AML-193 (cell line): Measurements from ENCODE around the gene CACUL1.

Experiments used
- DNase-seq, 2 experiments: peaks; one replicate each; lab custom pipeline; 2025; lab: John Stamatoyannopoulos, UW

CACUL1 gene

DNA sequence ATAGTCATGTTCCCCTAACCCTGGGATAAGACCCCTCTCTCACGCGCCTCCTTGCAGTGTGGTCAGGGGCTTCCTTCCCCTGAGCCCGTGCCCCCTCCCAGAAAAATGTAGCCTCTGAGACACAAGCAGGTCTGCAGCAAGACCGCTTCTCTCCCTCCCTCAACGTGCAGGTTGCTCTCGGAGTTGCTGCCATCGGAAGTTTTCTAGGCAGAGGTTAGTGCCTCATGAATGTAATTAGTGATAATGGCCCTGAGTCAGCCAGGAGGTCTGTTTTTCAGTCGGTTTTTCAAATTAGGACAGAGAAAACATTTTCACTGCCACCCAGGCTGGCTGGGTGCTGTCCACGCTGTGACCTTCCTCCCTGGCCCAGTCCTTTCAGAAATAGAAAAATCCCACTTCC is 116.1 kb downstream of the CACUL1 start:
- DNase-seq, result no peak

GRCh38 chr10:118635674-118636402 is 118.9 kb downstream of the CACUL1 start:
- no peak for DNase-seq

GRCh38 chr10:118633786-118634185 is 121.0 kb downstream of the CACUL1 start:
- DNase-seq, result no peak

DNA sequence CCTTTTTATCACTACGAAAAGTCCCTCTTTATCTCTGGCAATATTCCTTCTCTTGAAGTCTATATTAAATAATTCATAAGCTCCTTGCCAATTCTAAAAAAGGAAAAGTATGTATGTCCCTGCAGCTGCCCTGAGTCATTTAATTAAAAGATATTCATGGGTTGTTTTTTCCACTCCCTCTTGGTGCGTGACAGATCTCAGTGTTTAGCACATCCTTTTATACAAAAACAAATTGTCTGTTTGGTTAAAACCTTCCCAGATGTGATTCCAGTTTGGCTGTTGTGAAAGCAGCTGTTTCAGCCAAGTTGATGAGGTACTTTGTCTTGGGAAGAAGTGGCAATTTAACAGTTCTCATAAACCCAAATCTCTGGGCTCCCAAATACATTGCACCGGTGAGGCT is 125.6 kb downstream of the CACUL1 start:
- no peak for DNase-seq

GRCh38 chr10:118628397-118628796 is 126.4 kb downstream of the CACUL1 start:
- DNase-seq, result no peak

DNA sequence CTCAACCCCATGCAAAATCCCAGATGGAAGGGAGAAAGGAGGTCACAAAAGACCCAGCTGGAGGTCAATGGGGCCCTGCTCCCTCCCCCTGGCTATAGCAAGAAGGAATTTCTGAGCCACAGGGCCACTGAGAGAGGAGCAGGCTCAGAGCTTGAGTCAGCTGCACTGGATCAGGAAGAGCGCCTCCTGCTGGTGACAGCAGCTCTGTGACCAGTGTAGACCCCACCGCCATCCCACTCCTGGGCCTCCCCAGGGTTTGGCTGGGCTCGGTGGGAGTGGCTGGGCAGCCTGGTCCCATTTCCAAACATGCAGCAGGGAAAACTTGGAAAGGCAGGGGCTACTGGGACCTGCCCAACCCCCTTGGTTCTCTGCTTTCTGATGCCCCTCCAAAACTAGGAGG is 127.8 kb downstream of the CACUL1 start:
- DNase-seq, result no peak
